ENCODE results near the gene FAM149A.

DNA sequence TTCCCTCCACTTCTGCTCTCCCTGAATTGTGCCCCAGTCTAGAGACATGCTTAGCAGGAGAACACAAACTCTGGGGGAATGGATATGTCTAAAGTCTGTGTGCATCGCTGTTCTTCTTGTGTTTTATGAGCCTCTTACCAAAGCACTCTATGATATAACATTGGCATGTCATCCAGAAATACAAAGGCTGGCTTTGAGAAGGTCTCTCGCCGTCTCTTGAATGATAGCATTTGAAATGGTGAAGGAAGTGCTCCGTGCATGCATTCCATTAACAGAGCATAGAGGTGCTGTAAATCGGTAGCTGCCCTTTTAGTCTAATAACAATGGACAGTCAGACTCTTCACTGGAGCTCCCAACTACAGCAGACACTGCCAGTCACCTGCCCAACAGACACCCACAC lies 7.1 kb upstream of the FAM149A start:
- no peak for TF ChIP-seq POLR2A (IDR thresholded peaks at IDR 0.05)
- TF ChIP-seq, protein P1, sequence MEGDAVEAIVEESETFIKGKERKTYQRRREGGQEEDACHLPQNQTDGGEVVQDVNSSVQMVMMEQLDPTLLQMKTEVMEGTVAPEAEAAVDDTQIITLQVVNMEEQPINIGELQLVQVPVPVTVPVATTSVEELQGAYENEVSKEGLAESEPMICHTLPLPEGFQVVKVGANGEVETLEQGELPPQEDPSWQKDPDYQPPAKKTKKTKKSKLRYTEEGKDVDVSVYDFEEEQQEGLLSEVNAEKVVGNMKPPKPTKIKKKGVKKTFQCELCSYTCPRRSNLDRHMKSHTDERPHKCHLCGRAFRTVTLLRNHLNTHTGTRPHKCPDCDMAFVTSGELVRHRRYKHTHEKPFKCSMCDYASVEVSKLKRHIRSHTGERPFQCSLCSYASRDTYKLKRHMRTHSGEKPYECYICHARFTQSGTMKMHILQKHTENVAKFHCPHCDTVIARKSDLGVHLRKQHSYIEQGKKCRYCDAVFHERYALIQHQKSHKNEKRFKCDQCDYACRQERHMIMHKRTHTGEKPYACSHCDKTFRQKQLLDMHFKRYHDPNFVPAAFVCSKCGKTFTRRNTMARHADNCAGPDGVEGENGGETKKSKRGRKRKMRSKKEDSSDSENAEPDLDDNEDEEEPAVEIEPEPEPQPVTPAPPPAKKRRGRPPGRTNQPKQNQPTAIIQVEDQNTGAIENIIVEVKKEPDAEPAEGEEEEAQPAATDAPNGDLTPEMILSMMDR (IDR thresholded peaks at IDR 0.05): no peak

Data from testis (tissue), 2 donors.